ENCODE data around the gene DUSP14. TPM values are rescaled to one million over a fixed set of nuclear protein-coding genes. Genes with fewer than 3 reads are reported as not detected.

Gene DUSP14
- total and polyA plus RNA-seq, 9 of the 15 experiments (the other 6 are each of a cell fraction or from before 2014, with no cell fraction given): 20.2 to 74.0 (median 31.8) TPM

- TF ChIP-seq CUX1 (CRISPR knock-in tag; IDR thresholded peaks at IDR 0.05) (no peak), RERE (CRISPR knock-in tag; IDR thresholded peaks at IDR 0.05; ENCODE audit: borderline replicate concordance) (no peak), ILK (tag; IDR thresholded peaks at IDR 0.05; ENCODE audit: borderline replicate concordance, low read depth) (no peak), ZNF3 (CRISPR knock-in tag; IDR thresholded peaks at IDR 0.05) (no peak), RBM39 (optimal IDR thresholded peaks at IDR 0.05; ENCODE audit: low read depth, low read length) (no peak), NR2C2 (CRISPR knock-in tag; IDR thresholded peaks at IDR 0.05) (no peak), NR2C2 (tag; IDR thresholded peaks at IDR 0.05) (peak; percentile 29; the same call in 1 of the 2 replicates)
These were observed 13.8 kb upstream of the DUSP14 start (continued) for GRCh38 chr17:37475731-37476420.
